ENCODE results near the gene ASAP3.

ASAP3 gene

DNA sequence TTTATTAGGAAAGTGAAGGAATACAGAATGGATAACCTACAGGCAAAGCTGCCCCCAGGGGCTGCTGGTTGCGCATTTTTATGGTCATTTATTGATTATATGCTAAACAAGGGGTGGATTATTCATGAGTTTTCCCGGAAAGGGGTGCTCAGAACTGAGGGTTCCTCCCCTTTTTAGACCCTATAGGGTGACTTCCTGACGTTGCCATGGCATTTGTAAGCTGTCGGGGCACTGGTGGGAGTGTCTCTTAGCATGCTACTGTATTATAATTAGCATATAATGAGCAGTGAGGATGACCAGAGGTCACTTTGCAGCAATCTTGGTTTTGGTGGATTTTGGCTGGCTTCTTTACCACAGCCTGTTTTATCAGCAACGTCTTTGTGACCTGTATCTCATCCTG lies 5.9 kb upstream of the ASAP3 start:
- H3K4me3 ChIP-seq (ENCODE audit: low read depth, low read length) = no peak overlapping the region
- TF ChIP-seq, protein P1, sequence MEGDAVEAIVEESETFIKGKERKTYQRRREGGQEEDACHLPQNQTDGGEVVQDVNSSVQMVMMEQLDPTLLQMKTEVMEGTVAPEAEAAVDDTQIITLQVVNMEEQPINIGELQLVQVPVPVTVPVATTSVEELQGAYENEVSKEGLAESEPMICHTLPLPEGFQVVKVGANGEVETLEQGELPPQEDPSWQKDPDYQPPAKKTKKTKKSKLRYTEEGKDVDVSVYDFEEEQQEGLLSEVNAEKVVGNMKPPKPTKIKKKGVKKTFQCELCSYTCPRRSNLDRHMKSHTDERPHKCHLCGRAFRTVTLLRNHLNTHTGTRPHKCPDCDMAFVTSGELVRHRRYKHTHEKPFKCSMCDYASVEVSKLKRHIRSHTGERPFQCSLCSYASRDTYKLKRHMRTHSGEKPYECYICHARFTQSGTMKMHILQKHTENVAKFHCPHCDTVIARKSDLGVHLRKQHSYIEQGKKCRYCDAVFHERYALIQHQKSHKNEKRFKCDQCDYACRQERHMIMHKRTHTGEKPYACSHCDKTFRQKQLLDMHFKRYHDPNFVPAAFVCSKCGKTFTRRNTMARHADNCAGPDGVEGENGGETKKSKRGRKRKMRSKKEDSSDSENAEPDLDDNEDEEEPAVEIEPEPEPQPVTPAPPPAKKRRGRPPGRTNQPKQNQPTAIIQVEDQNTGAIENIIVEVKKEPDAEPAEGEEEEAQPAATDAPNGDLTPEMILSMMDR (IDR thresholded peaks at IDR 0.05; ENCODE audit: insufficient read depth, low read length, missing control alignments) = no peak
- DNase-seq (ENCODE audit: low read depth, low spot score) = no peak
- ChIA-PET CTCF (interaction anchor here (0.9 to 2.7 kb wide), 4 partner anchors 8 to 147 kb away, joined by 3 to 20 read pairs (median 4); no protein-coding TSS in a partner anchor), POLR2A (no interaction called here)

DNA sequence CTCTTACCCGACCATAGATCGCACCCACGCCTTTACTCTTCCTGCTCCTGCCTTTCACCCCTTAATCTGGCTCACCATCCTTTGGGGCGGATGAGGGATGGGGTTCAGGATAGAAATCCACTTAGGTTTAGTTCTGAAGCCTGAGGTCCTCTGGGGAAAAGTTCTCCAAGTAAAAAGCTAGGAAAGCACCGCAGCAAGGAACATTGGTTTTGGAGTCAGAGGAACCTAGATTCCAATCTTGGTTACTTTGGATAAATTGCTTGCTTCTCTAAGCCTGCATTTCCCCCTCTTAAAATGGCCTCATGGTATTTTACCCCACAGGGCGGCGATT lies 988 bp upstream of the ASAP3 start:
- CTCF ChIA-PET = interaction anchor here (1.3 to 9.0 kb wide), 4 partner anchors 12 to 180 kb away, joined by 3 to 130 read pairs (median 4); no protein-coding TSS in a partner anchor
- peak overlapping the region; percentile 77 for H3K4me3 ChIP-seq (ENCODE audit: low read depth, low read length)
- no peak for DNase-seq (ENCODE audit: low read depth, low spot score)
- POLR2A ChIA-PET = interaction anchor here (1.2 to 1.5 kb wide), 3 partner anchors 10 to 62 kb away, joined by 4 to 10 read pairs (median 6); no protein-coding TSS in a partner anchor
- TF ChIP-seq, protein P1 (IDR thresholded peaks at IDR 0.05; ENCODE audit: insufficient read depth, low read length, missing control alignments) = no peak

DNA sequence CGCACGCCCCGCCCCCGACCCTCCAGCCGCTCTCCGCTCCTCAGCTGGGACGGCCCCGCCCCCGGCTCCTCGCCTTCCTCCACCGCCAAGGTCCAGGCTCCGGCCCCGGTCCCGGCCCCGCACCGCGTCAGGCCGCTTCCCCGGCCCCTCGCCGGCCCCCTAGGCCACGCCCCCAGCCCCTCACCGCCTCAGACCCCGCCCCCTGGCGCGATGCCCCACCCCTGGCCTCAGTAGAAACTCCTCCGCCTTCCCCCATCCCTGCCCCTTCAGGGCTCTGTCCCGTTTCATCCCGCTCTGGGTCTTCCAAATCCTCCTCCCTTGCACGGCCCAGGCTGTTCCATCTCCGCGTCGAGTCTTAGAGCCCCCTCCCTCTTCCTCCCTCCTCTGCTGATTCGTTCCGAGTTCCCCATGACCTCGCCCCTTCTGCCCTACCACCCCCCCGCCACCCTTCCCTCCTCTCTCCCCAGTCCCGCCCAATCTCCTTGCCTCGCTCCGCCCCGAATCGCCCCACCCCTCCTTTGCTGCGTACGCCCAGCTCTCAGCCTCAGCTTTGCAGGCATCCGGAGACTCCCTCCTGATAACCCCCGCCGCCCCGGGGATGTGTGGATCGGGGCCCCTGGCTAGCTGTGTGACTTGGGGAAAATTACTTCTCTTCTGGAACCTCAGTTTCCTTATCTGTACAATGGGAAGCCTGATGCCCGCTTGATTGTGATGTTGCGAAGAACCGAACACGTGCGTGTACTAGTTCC lies 448 bp upstream of the ASAP3 start:
- POLR2A ChIA-PET = interaction anchor here (1.0 to 1.5 kb wide), 6 partner anchors 9 to 140 kb away, joined by 3 to 10 read pairs (median 6); partner anchors contain the start of gene HNRNPR
- no peak for DNase-seq (ENCODE audit: low read depth, low spot score)
- TF ChIP-seq, protein P1 (IDR thresholded peaks at IDR 0.05; ENCODE audit: insufficient read depth, low read length, missing control alignments) = no peak
- CTCF ChIA-PET = interaction anchor here (0.8 to 9.0 kb wide), 6 partner anchors 9 to 181 kb away, joined by 3 to 130 read pairs (median 4); no protein-coding TSS in a partner anchor
- peak overlapping the region; percentile 77 for H3K4me3 ChIP-seq (ENCODE audit: low read depth, low read length)

DNA sequence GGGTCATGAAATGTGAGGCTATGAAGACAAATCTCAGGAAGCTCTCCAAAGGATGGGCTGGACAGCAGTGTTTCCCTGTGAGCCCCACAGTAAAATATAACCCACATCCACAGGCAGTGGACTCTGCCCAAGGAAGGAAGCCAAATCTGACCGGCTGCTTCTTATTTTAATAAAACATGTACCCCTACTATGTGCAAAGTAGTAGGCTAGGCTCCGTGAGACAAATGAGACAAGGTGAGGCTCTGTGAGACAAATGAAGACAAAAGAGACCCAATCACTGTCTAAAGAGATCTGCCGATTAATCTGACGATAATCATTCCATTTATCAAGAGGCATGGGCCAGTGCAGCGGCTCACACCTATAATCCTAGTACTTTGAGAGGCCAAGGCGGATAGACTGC lies 2.1 kb downstream of the ASAP3 start:
- ChIA-PET CTCF (interaction anchor here (0.8 to 9.0 kb wide), 4 partner anchors 9 to 60 kb away, joined by 3 to 130 read pairs (median 5); no protein-coding TSS in a partner anchor), POLR2A (no interaction called here)
- DNase-seq (ENCODE audit: low read depth, low spot score) = no peak
- TF ChIP-seq, protein P1 (IDR thresholded peaks at IDR 0.05; ENCODE audit: insufficient read depth, low read length, missing control alignments) = no peak
- no peak overlapping the region for H3K4me3 ChIP-seq (ENCODE audit: low read depth, low read length)

DNA sequence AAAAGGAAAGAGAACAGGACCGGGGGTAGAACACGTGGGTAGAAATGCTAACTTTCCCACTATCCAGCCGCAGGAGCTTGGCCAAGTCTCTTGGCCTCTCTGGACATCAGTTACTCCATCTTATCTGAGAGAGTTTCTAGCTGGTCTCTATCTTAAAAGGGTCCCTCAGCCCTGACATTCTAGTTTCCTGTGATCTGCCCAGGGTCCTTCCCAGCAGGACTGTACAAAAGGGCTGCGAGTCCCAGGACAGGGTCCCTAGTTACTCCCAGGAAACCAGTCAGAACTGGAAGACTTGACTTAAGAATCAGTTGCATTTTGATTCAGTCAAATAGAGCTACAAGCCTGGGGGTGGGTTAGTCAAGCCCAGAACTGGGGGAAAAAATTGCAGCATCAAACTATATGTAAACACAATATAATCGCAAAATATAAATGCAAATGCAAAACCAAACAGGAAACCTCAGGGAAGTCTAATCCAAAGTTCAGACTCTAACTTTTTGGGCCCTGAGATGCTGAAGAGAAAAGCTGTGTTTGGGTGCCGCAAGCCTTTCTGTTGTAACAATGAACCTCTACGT lies 2.9 kb downstream of the ASAP3 start:
- no peak for DNase-seq (ENCODE audit: low read depth, low spot score)
- ChIA-PET CTCF (interaction anchor here (0.6 to 9.0 kb wide), 7 partner anchors 8 to 77 kb away, joined by 3 to 130 read pairs (median 4); no protein-coding TSS in a partner anchor), POLR2A (no interaction called here)
- no peak overlapping the region for H3K4me3 ChIP-seq (ENCODE audit: low read depth, low read length)
- TF ChIP-seq, protein P1 (IDR thresholded peaks at IDR 0.05; ENCODE audit: insufficient read depth, low read length, missing control alignments) = no peak

Data from AG04449 (cell line).